ENCODE data around the gene MCC.

MCC gene

DNA sequence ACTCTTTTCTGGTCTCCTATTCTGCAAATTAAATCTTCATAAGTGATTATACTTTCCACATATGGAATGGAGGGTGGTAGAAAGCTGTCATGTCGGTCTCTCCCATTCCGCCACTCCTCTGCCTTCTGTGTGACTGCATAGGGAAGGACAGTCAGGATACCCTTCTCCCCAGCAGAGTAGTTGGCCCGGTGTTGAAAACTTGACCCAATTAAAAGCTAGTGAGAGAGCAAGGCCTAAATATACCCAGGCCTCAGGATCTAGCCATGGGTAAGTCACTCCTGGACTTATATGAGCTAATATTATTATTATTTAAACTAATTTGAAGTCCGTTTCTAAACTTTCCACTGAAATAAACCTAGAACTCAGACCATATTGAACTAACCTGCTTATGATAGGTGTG, 248.2 kb downstream of the MCC start:
- DNase-seq = no peak

DNA sequence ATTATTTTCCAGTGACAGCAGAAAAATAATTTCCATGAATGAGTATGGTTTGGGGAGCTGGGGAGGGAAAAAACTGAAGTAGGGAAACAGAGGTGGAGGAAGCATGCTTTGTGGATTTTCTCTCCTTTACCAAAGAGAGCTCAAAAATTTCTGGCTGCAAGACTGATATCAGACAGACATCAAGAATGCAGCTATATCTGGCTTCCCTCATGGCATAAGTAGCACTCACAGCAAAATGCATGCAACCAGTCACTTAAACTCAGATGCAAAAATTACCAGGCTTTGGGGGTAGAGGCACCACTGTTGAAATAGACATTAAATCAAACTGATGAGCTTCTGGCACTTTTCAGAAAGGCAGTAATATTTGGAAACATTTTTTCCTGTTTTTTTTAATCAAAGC, 250.4 kb downstream of the MCC start:
- DNase-seq = no peak

- DNase-seq = no peak
Observed at GRCh38 chr5:113236536-113237288, 251.5 kb downstream of the MCC start.

DNA sequence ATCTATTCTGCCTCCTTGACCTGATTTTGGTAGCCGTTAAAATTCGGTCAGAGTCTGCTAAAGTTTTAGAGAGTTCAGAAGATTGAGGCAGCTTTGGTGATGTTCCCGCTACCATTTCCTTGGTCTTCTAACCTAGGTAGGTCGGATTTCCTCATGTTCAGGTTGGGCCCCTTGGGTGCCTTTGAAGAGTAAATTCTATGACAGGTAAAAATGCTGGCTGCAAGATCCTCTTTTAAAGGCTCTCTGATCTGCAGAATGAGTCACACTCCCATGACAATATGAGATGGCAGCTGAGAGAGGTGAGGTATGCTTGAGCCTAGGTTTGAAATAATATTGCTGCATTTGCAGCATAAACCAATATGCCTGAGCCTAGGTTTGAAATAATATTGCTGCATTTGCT, 252.4 kb downstream of the MCC start:
- no peak for DNase-seq

GRCh38 chr5:113234546-113234945, 253.7 kb downstream of the MCC start:
- no peak for DNase-seq

DNA sequence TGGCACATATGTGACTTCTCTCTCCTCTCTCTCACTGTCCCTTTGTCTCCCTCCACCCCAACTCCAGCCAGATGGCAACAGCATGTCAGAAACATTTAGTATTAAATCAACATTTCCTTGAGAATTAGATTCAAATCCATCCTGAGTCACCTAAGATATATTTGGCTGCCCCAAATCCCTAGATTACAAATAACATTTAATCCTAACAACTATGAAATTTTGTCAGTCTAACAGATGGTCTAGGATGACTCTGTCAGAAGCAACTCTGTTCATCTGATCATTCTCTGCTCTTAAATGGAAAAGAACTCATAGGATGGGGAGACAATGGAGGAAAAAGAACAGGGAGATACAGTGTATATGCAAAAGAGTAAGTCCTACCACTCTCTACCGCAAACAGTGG, 254.6 kb downstream of the MCC start:
- DNase-seq = no peak

GRCh38 chr5:113232667-113233066, 255.6 kb downstream of the MCC start:
- no peak for DNase-seq

DNA sequence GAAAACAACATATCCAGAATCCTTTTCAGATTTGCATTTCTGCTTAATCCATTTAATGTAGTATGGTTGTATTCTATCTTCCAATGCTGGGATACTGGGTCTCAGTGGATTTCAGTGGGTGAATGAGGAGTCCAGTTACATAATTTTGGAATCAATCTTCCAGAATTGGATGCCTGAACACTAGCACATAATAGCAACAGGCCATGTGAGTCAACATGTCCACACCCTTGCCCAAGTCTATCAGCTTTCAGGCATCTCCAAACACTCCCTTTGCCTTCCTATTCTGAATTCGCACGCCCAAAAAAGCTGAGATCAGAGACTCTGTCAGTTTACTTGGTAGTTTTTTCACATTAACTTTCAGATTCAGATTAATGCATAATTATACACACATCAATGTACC, 256.0 kb downstream of the MCC start:
- DNase-seq = no peak

- DNase-seq = no peak
Observed at GRCh38 chr5:113231653-113232000, 256.6 kb downstream of the MCC start.

- DNase-seq = no peak
Observed at GRCh38 chr5:113230711-113231652, 257.3 kb downstream of the MCC start.

DNA sequence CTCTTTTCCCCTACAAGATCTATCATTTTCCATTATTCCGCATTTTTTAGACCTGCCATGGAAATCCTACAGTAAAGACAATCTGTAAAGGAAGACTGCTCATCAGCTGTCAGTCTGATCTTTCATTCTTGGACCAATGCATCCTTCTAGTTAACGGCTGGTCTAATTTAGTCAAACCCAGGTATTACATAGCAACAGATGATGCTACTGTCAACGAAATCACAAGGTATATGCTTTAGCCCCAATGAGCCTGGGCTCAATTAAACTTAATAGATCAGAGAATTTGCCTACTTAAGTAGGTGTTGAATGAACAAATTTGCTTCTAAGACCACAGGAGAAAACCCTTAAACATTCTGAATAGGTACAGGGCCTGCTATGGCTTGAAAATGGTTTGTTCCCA, 260.5 kb downstream of the MCC start:
- DNase-seq = no peak

DNA sequence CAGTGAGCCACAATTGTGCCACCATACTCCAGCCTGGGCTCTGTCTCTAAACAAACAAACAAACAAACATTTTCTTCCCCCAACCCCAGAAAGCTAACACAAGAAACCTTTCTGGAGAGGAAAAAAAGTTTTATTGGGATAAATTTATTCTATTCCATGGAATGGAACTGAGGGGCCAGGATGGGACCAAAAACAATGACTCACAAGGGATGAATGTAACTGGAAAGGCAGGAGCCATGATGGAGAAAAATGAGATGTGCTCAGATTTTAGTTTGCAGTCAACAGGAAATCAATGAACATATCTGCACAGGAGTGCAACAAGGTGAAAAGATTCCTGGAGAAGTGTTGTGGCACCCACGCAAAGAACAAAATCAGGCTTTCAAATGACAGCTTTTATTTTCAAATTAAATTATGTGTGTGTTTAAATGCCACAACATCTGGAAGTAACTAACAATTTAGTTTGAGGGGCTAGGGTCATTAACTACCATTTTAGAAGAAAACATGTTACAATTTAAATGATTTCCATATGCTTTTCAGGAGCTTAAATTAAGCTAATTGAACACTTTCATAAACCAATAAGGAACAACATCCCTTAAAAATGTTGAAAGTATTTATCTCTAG, 262.0 kb downstream of the MCC start:
- no peak for DNase-seq

GRCh38 chr5:113225259-113225658, 263.0 kb downstream of the MCC start:
- DNase-seq = no peak

DNA sequence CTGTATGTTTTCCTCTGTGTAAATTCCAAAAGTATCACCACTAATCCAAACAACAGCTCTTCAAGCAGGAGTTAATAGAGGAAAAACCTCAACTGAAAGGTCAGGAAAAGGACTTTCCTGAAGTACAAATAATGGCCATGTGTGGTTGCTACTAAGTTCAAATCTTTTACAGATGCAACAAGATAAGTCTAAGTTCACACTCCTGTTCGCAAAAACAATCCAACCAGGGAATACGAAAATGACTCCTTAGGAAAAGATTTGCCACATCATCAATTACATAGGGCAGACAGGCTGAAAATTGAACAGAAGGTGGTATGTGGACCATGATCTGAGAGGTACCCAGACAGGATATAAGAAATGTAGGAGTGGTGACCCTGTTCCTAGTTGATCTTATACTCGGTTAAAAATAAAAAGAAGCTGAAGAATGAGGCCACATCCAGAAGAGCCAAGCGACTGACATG, 263.6 kb downstream of the MCC start:
- no peak for DNase-seq

DNA sequence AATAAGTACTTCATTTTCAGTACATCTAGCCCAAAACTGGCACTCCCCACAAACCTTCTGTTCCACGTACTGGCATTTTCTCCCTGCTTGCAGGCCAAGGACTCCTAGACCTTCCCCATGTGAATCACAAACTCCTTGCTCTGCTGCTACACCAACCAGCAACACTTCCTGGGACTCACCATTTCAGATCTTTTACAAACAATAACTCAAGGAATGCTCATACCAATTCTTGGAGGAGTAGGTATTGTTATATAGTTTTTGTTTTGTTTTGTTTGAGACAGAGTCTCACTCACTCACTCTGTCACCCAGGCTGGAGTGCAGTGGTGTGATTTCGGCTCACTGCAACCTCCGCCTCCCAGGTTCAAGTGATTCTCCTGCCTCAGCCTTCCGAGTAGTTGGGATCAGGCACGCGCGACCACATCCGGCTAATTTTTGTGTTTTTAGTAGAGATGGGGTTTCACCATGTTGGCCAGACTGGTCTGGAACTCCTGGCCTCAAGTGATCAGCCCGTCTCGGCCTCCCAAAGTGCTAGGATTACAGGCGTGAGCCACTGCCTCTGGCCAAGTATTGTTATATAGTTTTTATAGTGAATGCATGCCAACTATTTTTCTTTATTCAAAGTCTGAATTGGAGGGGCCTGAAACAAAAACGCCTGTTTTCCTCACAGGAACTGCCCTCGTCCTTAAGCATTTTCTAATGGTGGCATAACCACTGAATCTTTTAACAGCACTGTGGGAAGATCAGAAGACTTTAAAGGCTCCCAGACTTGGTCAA, 264.2 kb downstream of the MCC start:
- no peak for DNase-seq

GRCh38 chr5:113223315-113223714, 264.9 kb downstream of the MCC start:
- no peak for DNase-seq

- DNase-seq = no peak
Observed at GRCh38 chr5:113221294-113222176, 266.7 kb downstream of the MCC start.

- DNase-seq = no peak
Observed at GRCh38 chr5:113219695-113220094, 268.6 kb downstream of the MCC start.

DNA sequence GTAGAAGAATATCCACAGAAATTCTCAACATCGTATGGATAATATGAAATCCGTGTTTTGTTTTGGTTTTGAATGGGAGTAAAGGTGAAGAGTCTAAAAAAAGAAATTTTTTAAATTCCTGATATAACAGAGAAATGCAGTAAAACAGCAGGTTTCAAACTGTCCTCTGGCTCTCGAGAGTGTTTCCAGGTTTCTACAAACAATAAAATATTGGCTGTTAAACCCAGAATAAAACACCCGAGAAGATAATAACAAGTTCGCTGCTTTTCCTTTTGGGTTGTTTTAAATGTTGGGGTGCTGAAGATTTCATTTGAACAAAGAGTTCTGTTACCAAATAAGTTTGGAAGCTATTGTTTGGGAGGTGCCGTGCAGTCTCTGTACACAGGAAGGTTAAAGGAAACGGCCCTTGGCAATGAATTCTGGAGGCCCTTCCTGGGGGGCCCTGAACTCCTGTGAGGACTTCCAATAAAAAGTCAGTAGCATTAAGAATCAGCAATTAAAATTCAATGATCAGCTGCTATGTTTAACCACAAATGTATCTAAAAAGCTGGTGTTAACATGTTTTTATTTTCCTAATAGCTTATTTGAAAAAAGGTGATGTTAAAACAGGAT, 269.2 kb downstream of the MCC start:
- no peak for DNase-seq

- no peak for DNase-seq
Observed at GRCh38 chr5:113218200-113218599, 270.1 kb downstream of the MCC start.

- no peak for DNase-seq
Observed at GRCh38 chr5:113217619-113218184, 270.6 kb downstream of the MCC start.

Data from T1000 (cell line).